ENCODE measurements around the gene GRK3.

DNA sequence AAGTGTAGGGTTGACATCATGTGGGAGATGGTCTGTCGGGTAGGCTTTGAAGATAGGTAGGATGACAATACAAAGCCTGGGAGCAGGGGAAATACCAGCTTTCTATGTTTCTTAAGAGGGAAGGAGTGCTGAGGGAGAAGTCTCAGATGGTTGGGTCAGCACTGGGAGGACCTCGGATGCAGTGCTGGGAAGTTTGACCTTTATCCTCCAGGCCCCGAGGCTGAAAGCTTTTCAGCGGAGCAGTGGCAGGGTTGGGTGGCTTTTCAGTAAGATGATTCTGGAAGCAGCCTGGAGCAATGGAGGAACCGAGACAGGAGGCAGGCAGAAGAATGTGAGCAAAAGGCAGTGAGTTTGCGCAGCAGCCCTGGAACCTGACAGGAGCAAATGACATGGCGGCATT, 134.0 kb downstream of the GRK3 start:
- TF ChIP-seq SUZ12 (IDR thresholded peaks at IDR 0.05; ENCODE audit: extremely low read depth, insufficient read depth, insufficient read length) (no peak), YY1 (IDR thresholded peaks at IDR 0.05; ENCODE audit: insufficient read depth, insufficient read length) (no peak)

All from NT2/D1 (cell line).